ENCODE results near the gene TTC38. TPM values are rescaled to one million over a fixed set of nuclear protein-coding genes. Genes with fewer than 3 reads are reported as not detected.

TTC38 gene
- total and polyA plus RNA-seq, 2 donors (not counting 3 experiments of a cell fraction or from before 2014, with no cell fraction given) = 31.6 to 39.7 TPM

GRCh38 chr22:46273432-46274148, 5.8 kb downstream of the TTC38 start:
- H3K79me2 ChIP-seq (ENCODE audit: control insufficient read depth, insufficient read depth, low read length) = peaks cover 5% of the 10 kb centered on the region
- ChIA-PET CTCF (no interaction called here), POLR2A (no interaction called here)
- FAIRE-seq (no peak), DNase-seq (ENCODE audit: low read depth, low spot score) (no peak)
- intact Hi-C loops (cut with micrococcal nuclease) = no loop called here
- H4K20me1 ChIP-seq (replicated peaks; ENCODE audit: control insufficient read depth, extremely low read depth, insufficient read depth, low read length) = no peaks in the 10 kb centered on the region
- H3K36me3 ChIP-seq (ENCODE audit: control insufficient read depth in 2 of 2, extremely low read depth in 1 of 2, insufficient read depth in 2 of 2, low read length in 2 of 2) = peaks cover 7 to 29% of the 10 kb centered on the region in 2 experiments
- no peak for TF ChIP-seq JUN (IDR thresholded peaks at IDR 0.05; ENCODE audit: borderline replicate concordance, insufficient read depth, insufficient read length, low read depth)
- TF ChIP-seq EZH2 (IDR thresholded peaks at IDR 0.05; ENCODE audit: borderline replicate concordance, low read depth, low read length, severe bottlenecking) = no peak
- H3K4me2 ChIP-seq (ENCODE audit: insufficient read depth, low read length) = no peak overlapping the region
- no peak overlapping the region for H2AFZ ChIP-seq (ENCODE audit: low read depth, low read length)
- no peaks in the 10 kb centered on the region for H3K9me1 ChIP-seq (replicated peaks; ENCODE audit: control insufficient read depth, extremely low read depth, insufficient read depth, low read length)
- no peaks in the 10 kb centered on the region for H3K27me3 ChIP-seq (ENCODE audit: control insufficient read depth in 2 of 2, insufficient read depth in 2 of 2, low read length in 2 of 2)
- H3K4me1 ChIP-seq (ENCODE audit: control insufficient read depth, extremely low read depth, insufficient read depth, low read length) = peaks cover 12% of the 10 kb centered on the region
- no peak overlapping the region for H3K27ac ChIP-seq (ENCODE audit: insufficient read depth, low read depth, low read length)
- no peak overlapping the region for H3K4me3 ChIP-seq (replicated peaks in 1 of 3; ENCODE audit: insufficient read depth in 1 of 3, low read depth in 1 of 3, low read length in 3 of 3)
- no TSS peak for BruUV-seq (replicated peaks)
- dilution Hi-C loops (cut with MboI; ENCODE audit: extremely low pct_ligation_motif_present, low sequenced_read_pairs) = no loop called here
- no peak overlapping the region for H3K9ac ChIP-seq (replicated peaks; ENCODE audit: extremely low read depth, insufficient read depth, low read length)
- no peaks in the 10 kb centered on the region for H3K9me3 ChIP-seq (replicated peaks; ENCODE audit: control insufficient read depth, insufficient read depth, low read length)

- H3K9me3 ChIP-seq (replicated peaks; ENCODE audit: control insufficient read depth, insufficient read depth, low read length) = no peaks in the 10 kb centered on the region
- TF ChIP-seq EZH2 (IDR thresholded peaks at IDR 0.05; ENCODE audit: borderline replicate concordance, low read depth, low read length, severe bottlenecking) (no peak), POLR2A (IDR thresholded peaks at IDR 0.05; ENCODE audit: low read depth, low read length) (no peak), MYC (IDR thresholded peaks at IDR 0.05; ENCODE audit: low read depth, low read length) (no peak), JUN (IDR thresholded peaks at IDR 0.05; ENCODE audit: borderline replicate concordance, insufficient read depth, insufficient read length, low read depth) (no peak)
- H4K20me1 ChIP-seq (replicated peaks; ENCODE audit: control insufficient read depth, extremely low read depth, insufficient read depth, low read length) = no peaks in the 10 kb centered on the region
- H3K27ac ChIP-seq (ENCODE audit: insufficient read depth, low read depth, low read length) = no peak overlapping the region
- no peaks in the 10 kb centered on the region for H3K9me1 ChIP-seq (replicated peaks; ENCODE audit: control insufficient read depth, extremely low read depth, insufficient read depth, low read length)
- dilution Hi-C loops (cut with MboI; ENCODE audit: extremely low pct_ligation_motif_present, low sequenced_read_pairs) (no loop called here), intact Hi-C loops (cut with micrococcal nuclease) (no loop called here)
- BruUV-seq (replicated peaks) = no TSS peak
- peaks cover 12 to 35% of the 10 kb centered on the region in 2 experiments for H3K36me3 ChIP-seq (ENCODE audit: control insufficient read depth in 2 of 2, extremely low read depth in 1 of 2, insufficient read depth in 2 of 2, low read length in 2 of 2)
- FAIRE-seq (no peak), DNase-seq (ENCODE audit: low read depth, low spot score) (no peak)
- H2AFZ ChIP-seq (ENCODE audit: low read depth, low read length) = no peak overlapping the region
- peaks cover 2% of the 10 kb centered on the region for H3K79me2 ChIP-seq (ENCODE audit: control insufficient read depth, insufficient read depth, low read length)
- H3K27me3 ChIP-seq (ENCODE audit: control insufficient read depth in 2 of 2, insufficient read depth in 2 of 2, low read length in 2 of 2) = no peaks in the 10 kb centered on the region
- H3K4me3 ChIP-seq (replicated peaks in 1 of 3; ENCODE audit: insufficient read depth in 1 of 3, low read depth in 1 of 3, low read length in 3 of 3) = no peak overlapping the region
- ChIA-PET CTCF (no interaction called here), POLR2A (no interaction called here)
- H3K9ac ChIP-seq (replicated peaks; ENCODE audit: extremely low read depth, insufficient read depth, low read length) = no peak overlapping the region
- H3K4me1 ChIP-seq (ENCODE audit: control insufficient read depth, extremely low read depth, insufficient read depth, low read length) = peaks cover 6% of the 10 kb centered on the region
- H3K4me2 ChIP-seq (ENCODE audit: insufficient read depth, low read length) = no peak overlapping the region
Observed at GRCh38 chr22:46274381-46274780, 6.6 kb downstream of the TTC38 start.

Measured in endothelial cell of umbilical vein (primary cell).